Neural cell (in vitro differentiated cells): ENCODE data around the gene APC. TPM values are rescaled to one million over a fixed set of nuclear protein-coding genes. Genes with fewer than 3 reads are reported as not detected.

Experiments
- H2AFZ ChIP-seq: fragments of 200-600, 300-800 bp; sonication (generic), shearing (Covaris generic); 2 replicates; pipeline ENCODE4 v1.6.0; 2014; ENCODE audit warnings: low read depth, mild to moderate bottlenecking, antibody characterized with exemption, low read length, moderate library complexity
- H3F3A ChIP-seq: fragments of 200-600 bp; shearing (Covaris generic); 2 replicates; pipeline ENCODE4 v1.6.1; 2016; ENCODE audit warnings: mild to moderate bottlenecking, moderate library complexity, mixed read lengths, antibody characterized with exemption, low read length; ENCODE audit not compliant: insufficient read depth, poor library complexity, severe bottlenecking
- H3K27ac ChIP-seq: fragments of 200-600, 300-800 bp; sonication (generic), shearing (Covaris generic); 2 replicates; pipeline ENCODE4 v1.5.1; 2014; ENCODE audit warnings: mild to moderate bottlenecking, low read length, moderate library complexity
- H3K27me3 ChIP-seq: fragments of 300-800, 200-600 bp; sonication (generic), shearing (Covaris generic); 2 replicates; pipeline ENCODE4 v1.6.0; 2014; ENCODE audit warnings: mild to moderate bottlenecking, low read depth, low read length, moderate library complexity; ENCODE audit not compliant: insufficient read depth
- H3K36me3 ChIP-seq: fragments of 300-800, 200-600 bp; sonication (generic), shearing (Covaris generic); 2 replicates; pipeline ENCODE4 v1.5.1; 2014; ENCODE audit warnings: mild to moderate bottlenecking, antibody characterized with exemption, low read length, moderate library complexity; ENCODE audit not compliant: insufficient read depth
- H3K4me2 ChIP-seq: fragments of 300-800, 200-600 bp; sonication (generic), shearing (Covaris generic); 2 replicates; pipeline ENCODE4 v1.6.0; 2014; ENCODE audit warnings: mild to moderate bottlenecking, low read length
- H3K4me3 ChIP-seq: fragments of 300-800, 200-600 bp; sonication (generic), shearing (Covaris generic); 2 replicates; pipeline ENCODE4 v1.5.1; 2014; ENCODE audit warnings: mild to moderate bottlenecking, low read length, moderate library complexity
- H3K79me2 ChIP-seq: fragments of 200-600 bp; shearing (Covaris generic); replicated peaks from 2 replicates; pipeline ENCODE4 v1.6.0; 2014; ENCODE audit warnings: mild to moderate bottlenecking, low read length, moderate library complexity; ENCODE audit not compliant: insufficient read depth
- H3K9ac ChIP-seq: fragments of 300-800, 200-600 bp; sonication (generic), shearing (Covaris generic); 2 replicates; pipeline ENCODE4 v1.6.1; 2016; ENCODE audit warnings: mild to moderate bottlenecking, low read length, mixed read lengths
- H3K9me2 ChIP-seq: fragments of 200-600 bp; shearing (Covaris generic); 2 replicates; pipeline ENCODE4 v1.6.1; 2016; ENCODE audit warnings: mild to moderate bottlenecking, low read length, mixed read lengths; ENCODE audit not compliant: insufficient read depth
- H3K9me3 ChIP-seq: fragments of 200-600, 300-800 bp; sonication (generic), shearing (Covaris generic); 2 replicates; pipeline ENCODE4 v1.6.1; 2016; ENCODE audit warnings: mild to moderate bottlenecking, mixed run types, low read length, moderate library complexity, mixed read lengths
- H4K20me1 ChIP-seq: fragments of 200-600 bp; shearing (Covaris generic); 2 replicates; pipeline ENCODE4 v1.6.1; 2016; ENCODE audit warnings: mild to moderate bottlenecking, mixed run types; ENCODE audit not compliant: insufficient read depth
- CTCF ChIP-seq: fragments of 450-650 bp; IDR thresholded peaks from 2 replicates; pipeline ENCODE4 v1.5.1; 2014; ENCODE audit warnings: antibody characterized with exemption, mild to moderate bottlenecking, moderate library complexity; ENCODE audit not compliant: poor library complexity, severe bottlenecking
- EP300 ChIP-seq: fragments of 450-650 bp; conservative IDR thresholded peaks from 2 replicates; pipeline ENCODE4 v1.6.1; 2014; ENCODE audit warnings: antibody characterized with exemption, mild to moderate bottlenecking, moderate library complexity; ENCODE audit not compliant: poor library complexity, severe bottlenecking
- EZH2 ChIP-seq: fragments of 200-600, 300-800 bp; shearing (Covaris generic), sonication (generic); IDR thresholded peaks from 2 replicates; pipeline ENCODE4 v1.6.1; 2014; ENCODE audit warnings: antibody characterized with exemption, low read length, borderline replicate concordance, mild to moderate bottlenecking; ENCODE audit not compliant: insufficient read depth, poor library complexity, severe bottlenecking
- MXI1 ChIP-seq: fragments of 450-650 bp; conservative IDR thresholded peaks from 2 replicates; pipeline ENCODE4 v1.6.1; 2014; ENCODE audit warnings: antibody characterized with exemption, mild to moderate bottlenecking; ENCODE audit not compliant: poor library complexity, severe bottlenecking
- POLR2AphosphoS5 ChIP-seq: IDR thresholded peaks from 2 replicates; pipeline ENCODE4 v1.6.1; 2012
- RAD21 ChIP-seq: fragments of 450-650 bp; conservative IDR thresholded peaks from 2 replicates; pipeline ENCODE4 v1.6.1; 2014; ENCODE audit warnings: antibody characterized with exemption, mild to moderate bottlenecking, moderate library complexity
- SMC3 ChIP-seq: fragments of 450-650 bp; conservative IDR thresholded peaks from 2 replicates; pipeline ENCODE4 v1.6.1; 2014; ENCODE audit warnings: antibody characterized with exemption, mild to moderate bottlenecking, moderate library complexity; ENCODE audit not compliant: poor library complexity
- TAF1 ChIP-seq: IDR thresholded peaks from 2 replicates; pipeline ENCODE4 v1.6.1; 2012; ENCODE audit warnings: low read depth
- polyA plus RNA-seq: library from polyadenylated mRNA; depleted of rRNA; stranded (reverse); fragments of >200 nt; gene quantifications from 2 replicates; pipeline ENCODE4 v1.2.3, GENCODE V29; 2014
- TF ChIP-seq, protein P1 (sequence below): IDR thresholded peaks from 2 replicates; pipeline ENCODE4 v1.6.1; 2012; ENCODE audit warnings: borderline replicate concordance

APC gene
- polyA plus RNA-seq, 1 donor from 2014 or later: 40.6 TPM

GRCh38 chr5:112703866-112704820, 33.5 kb upstream of the APC start:
- H3K9me3 ChIP-seq: no peaks in the 10 kb centered on the region
- H3K79me2 ChIP-seq: peaks cover 14% of the 10 kb centered on the region
- no peaks in the 10 kb centered on the region for H3F3A ChIP-seq
- H3K9ac ChIP-seq: no peak overlapping the region
- TF ChIP-seq EZH2: no peak
- no peak for TF ChIP-seq CTCF
- TF ChIP-seq, protein P1, sequence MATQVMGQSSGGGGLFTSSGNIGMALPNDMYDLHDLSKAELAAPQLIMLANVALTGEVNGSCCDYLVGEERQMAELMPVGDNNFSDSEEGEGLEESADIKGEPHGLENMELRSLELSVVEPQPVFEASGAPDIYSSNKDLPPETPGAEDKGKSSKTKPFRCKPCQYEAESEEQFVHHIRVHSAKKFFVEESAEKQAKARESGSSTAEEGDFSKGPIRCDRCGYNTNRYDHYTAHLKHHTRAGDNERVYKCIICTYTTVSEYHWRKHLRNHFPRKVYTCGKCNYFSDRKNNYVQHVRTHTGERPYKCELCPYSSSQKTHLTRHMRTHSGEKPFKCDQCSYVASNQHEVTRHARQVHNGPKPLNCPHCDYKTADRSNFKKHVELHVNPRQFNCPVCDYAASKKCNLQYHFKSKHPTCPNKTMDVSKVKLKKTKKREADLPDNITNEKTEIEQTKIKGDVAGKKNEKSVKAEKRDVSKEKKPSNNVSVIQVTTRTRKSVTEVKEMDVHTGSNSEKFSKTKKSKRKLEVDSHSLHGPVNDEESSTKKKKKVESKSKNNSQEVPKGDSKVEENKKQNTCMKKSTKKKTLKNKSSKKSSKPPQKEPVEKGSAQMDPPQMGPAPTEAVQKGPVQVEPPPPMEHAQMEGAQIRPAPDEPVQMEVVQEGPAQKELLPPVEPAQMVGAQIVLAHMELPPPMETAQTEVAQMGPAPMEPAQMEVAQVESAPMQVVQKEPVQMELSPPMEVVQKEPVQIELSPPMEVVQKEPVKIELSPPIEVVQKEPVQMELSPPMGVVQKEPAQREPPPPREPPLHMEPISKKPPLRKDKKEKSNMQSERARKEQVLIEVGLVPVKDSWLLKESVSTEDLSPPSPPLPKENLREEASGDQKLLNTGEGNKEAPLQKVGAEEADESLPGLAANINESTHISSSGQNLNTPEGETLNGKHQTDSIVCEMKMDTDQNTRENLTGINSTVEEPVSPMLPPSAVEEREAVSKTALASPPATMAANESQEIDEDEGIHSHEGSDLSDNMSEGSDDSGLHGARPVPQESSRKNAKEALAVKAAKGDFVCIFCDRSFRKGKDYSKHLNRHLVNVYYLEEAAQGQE: no peak
- no peak for TF ChIP-seq TAF1
- TF ChIP-seq EP300: no peak
- TF ChIP-seq MXI1: no peak
- TF ChIP-seq SMC3: no peak
- no peak for TF ChIP-seq RAD21
- no peak for TF ChIP-seq POLR2AphosphoS5
- no peak overlapping the region for H3K4me2 ChIP-seq
- no peaks in the 10 kb centered on the region for H3K9me2 ChIP-seq
- H3K27me3 ChIP-seq: no peaks in the 10 kb centered on the region
- no peaks in the 10 kb centered on the region for H4K20me1 ChIP-seq
- H3K36me3 ChIP-seq: no peaks in the 10 kb centered on the region
- H2AFZ ChIP-seq: no peak overlapping the region
- H3K4me3 ChIP-seq: no peak overlapping the region
- no peak overlapping the region for H3K27ac ChIP-seq

DNA sequence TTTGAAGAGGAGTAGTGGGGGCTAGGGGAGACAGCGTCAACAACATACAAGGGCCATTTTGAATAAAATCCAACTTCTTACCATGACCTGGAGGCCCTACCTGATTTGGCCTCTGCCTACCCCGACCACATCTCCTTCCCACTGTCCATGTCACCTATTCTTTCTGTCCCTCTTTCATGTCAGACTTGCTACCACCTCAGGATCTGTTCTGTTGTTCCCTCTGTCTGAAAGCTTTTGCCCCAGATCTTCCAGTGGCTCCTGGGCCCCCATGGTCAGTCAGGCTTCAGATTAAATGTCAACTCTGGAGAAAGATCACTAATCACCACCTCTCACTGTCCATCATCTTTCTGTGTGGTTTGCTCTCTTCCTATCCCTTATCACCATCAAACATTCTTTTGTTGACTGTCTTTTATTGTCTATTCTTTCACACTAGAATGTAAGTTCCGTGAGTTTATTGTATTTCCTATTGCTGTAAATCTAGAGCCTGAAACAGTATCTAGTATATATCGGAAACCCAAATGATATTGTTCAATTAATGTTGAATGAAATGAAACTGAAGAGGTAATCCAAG, 31.2 kb upstream of the APC start:
- TF ChIP-seq SMC3 (no peak), RAD21 (no peak), TAF1 (no peak), MXI1 (no peak), CTCF (no peak), EP300 (no peak), POLR2AphosphoS5 (no peak), EZH2 (no peak)
- TF ChIP-seq, protein P1: no peak
- Histone ChIP-seq H3K9ac (peak overlapping the region; percentile 98), H3K9me2 (no peaks in the 10 kb centered on the region), H3K79me2 (peaks cover 38% of the 10 kb centered on the region), H4K20me1 (no peaks in the 10 kb centered on the region), H3K4me2 (no peak overlapping the region), H3K27me3 (no peaks in the 10 kb centered on the region), H3K27ac (peak overlapping the region; percentile 97), H3K4me3 (no peak overlapping the region), H3K9me3 (no peaks in the 10 kb centered on the region), H3F3A (no peaks in the 10 kb centered on the region), H3K36me3 (no peaks in the 10 kb centered on the region), H2AFZ (peak overlapping the region; percentile 84)
